Measurements from ENCODE around the gene KRT6B.

Gene KRT6B

DNA sequence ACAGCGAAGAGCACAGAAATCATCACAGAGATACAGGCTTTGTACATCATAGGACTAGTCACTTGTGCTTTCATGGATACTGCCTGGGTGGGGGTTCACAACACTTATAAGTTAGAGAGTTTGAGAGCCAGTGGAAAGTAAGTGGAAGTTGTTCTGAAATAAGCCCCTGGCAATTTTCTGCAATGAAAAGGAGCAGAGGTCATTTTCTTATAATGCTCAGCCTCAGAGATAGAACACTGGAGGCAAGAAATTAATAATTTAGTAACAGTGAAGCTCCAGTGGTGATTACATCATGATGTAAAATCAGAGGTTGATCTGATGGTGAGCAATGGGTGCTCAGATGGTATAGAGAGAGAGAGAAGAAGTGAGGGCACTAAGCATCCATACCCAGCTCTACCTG, 35.3 kb upstream of the KRT6B start:
- TF ChIP-seq, protein P1, sequence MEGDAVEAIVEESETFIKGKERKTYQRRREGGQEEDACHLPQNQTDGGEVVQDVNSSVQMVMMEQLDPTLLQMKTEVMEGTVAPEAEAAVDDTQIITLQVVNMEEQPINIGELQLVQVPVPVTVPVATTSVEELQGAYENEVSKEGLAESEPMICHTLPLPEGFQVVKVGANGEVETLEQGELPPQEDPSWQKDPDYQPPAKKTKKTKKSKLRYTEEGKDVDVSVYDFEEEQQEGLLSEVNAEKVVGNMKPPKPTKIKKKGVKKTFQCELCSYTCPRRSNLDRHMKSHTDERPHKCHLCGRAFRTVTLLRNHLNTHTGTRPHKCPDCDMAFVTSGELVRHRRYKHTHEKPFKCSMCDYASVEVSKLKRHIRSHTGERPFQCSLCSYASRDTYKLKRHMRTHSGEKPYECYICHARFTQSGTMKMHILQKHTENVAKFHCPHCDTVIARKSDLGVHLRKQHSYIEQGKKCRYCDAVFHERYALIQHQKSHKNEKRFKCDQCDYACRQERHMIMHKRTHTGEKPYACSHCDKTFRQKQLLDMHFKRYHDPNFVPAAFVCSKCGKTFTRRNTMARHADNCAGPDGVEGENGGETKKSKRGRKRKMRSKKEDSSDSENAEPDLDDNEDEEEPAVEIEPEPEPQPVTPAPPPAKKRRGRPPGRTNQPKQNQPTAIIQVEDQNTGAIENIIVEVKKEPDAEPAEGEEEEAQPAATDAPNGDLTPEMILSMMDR (IDR thresholded peaks at IDR 0.05; ENCODE audit: borderline replicate concordance, insufficient read depth, low read depth, low read length) = no peak
- no peak overlapping the region for H3K4me3 ChIP-seq (ENCODE audit: low read depth, low read length)

DNA sequence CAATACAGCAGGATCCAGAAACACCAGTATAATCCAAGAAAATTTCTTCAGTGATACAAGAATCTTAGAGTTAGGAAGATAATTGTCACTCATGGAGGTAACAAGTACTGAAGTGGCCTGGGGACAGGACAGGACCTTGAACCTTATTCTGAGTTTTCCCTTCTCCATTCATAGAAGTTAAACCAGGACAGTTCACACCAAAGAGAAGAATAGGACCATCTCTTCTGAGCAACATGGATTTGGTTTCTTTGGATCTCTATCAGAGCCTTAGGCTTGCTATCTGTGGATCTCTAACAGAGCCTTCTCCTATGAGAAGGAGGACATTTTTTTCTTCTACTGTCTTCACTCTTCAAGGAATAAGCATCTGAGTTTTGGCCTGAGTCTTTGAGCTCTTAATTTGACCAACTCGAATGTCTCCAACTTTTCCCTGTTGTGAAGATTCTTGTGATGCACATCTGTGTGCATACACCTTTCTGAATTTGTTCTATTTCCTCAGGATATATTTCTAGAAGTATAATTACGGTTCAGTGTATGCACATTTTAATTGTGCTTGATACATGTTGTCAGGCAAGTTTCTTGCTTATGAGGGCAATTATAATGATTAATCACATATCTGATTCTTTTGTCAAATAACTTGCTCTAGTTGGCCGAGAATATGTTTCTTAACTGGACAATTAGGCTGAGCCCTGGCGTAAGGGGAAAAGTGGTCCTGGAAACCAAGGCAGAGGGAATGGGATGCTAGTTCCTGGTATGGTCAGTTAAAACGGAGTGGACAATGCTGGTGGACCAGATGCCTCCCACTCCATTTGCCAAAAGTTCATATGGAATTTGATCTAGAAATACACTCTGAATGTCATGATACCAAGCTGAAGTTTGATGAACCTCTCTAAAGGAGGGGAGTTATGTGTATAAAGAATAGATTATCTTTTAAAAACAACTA, 34.5 kb upstream of the KRT6B start:
- no peak overlapping the region for H3K4me3 ChIP-seq (ENCODE audit: low read depth, low read length)
- TF ChIP-seq, protein P1 (IDR thresholded peaks at IDR 0.05; ENCODE audit: borderline replicate concordance, insufficient read depth, low read depth, low read length) = no peak

DNA sequence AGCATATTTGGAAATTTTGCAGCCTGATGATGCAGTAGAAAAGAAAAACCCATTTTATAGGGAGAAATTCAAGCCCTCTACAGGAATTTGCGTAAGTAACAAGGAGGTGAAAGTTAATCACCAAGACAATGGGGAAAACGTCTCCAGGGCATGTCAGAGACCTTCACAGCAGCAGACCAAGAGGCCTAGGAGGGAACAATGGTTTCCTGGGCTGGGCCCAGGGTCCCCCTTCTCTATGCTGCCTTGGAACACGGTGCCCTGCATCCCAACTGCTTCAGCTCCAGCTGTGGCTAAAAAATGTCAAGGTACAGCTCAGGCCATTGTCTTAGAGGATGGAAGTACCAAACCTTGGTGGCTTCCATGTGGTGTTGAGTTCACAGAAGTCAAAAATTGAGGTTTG, 28.1 kb upstream of the KRT6B start:
- no peak overlapping the region for H3K4me3 ChIP-seq (ENCODE audit: low read depth, low read length)
- TF ChIP-seq, protein P1 (IDR thresholded peaks at IDR 0.05; ENCODE audit: borderline replicate concordance, insufficient read depth, low read depth, low read length) = no peak

DNA sequence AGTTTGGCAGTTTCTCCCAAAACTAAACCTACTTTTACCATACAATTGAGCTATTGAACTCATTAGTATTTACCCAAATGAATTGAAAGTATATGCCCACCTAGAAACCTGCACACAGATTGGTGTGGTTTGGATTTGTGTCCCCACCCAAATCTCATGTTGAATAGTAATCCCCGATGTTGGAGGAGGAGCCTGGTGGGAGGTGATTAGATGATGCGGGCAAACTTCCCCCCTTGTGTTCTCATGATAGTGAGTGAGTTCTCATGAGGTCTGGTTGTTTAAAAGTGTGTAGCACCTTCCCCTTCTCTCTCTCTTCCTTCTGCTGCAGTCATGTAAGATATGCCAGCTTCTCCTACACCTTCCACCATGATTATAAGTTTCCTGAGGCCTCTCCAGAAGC, 25.7 kb upstream of the KRT6B start:
- TF ChIP-seq, protein P1 (IDR thresholded peaks at IDR 0.05; ENCODE audit: borderline replicate concordance, insufficient read depth, low read depth, low read length) = no peak
- H3K4me3 ChIP-seq (ENCODE audit: low read depth, low read length) = no peak overlapping the region

DNA sequence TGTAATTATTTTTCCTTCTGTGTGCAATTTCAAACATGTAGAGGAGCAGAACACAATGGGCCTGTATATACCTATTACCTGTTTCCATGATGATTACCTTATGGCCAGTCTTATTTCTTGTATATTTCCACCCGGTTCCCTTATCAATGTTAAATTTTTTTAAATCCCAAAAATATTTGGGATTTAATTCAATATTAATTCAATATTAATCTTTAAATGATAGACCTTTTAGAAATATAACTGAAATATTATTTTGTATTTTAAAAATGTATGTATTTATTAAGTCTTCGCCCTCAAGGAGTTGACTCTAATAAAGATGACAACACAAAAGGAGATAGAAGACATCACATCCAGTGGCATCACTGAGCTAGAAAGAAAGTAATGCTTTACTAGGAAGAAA, 22.3 kb upstream of the KRT6B start:
- H3K4me3 ChIP-seq (ENCODE audit: low read depth, low read length) = no peak overlapping the region
- TF ChIP-seq, protein P1 (IDR thresholded peaks at IDR 0.05; ENCODE audit: borderline replicate concordance, insufficient read depth, low read depth, low read length) = no peak

DNA sequence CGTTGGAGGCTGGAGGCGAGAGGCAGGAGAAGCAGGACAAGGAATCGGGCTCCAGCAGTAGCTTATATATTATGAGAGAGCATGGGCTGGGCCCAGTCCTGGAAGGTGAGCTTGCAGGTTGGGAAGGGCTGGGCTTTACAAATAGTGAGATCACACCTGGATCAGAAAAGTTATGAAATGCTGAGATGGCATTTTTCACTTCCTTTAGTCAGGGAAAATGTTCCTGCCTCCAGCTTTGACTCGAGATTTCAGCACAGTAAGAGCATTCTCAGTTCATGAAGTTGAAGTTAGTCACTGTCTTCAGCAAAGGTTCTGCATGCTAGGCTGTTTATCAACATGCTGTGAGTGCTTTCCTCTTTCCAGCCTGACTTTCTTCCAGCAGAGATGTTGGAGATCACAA, 21.8 kb upstream of the KRT6B start, which contains the start of gene KRT6C:
Gene KRT6C (minus strand): TSS at position 38 of the 400 bp plus-strand sequence. CDS start 68 bp downstream, outside the sequence.
- TF ChIP-seq, protein P1 (IDR thresholded peaks at IDR 0.05; ENCODE audit: borderline replicate concordance, insufficient read depth, low read depth, low read length) = no peak
- no peak within 1 kb of the TSS for H3K4me3 ChIP-seq (ENCODE audit: low read depth, low read length)

DNA sequence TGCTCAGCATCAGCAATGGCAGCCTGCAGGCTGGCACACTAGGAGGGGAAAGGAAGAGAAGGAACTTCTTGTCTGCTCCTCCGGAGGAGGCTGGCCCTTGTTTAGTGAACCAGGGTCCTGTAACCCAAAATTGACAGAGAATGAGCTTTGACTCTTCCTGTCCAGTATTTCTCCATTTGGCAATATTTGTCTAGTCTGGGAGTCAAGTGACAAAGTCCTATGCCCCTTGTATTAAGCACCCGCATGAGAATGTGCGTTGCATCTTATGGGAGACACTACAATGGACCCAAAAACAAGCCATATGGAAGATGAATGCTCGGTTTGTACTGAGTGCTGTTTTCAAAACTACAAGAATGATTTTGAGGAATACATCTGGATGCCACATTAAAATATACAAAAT, 17.9 kb upstream of the KRT6B start:
- TF ChIP-seq, protein P1 (IDR thresholded peaks at IDR 0.05; ENCODE audit: borderline replicate concordance, insufficient read depth, low read depth, low read length) = no peak
- no peak overlapping the region for H3K4me3 ChIP-seq (ENCODE audit: low read depth, low read length)
